Karpas-422 (cell line): Measurements from ENCODE around the gene PTPN12. TPM values are rescaled to one million over a fixed set of nuclear protein-coding genes. Genes with fewer than 3 reads are reported as not detected.
"Not testable (repeated sequence)": the region's sequence is repeated elsewhere in the genome, so short reads cannot be mapped to it uniquely, and the experiment has no call there.

Source experiments
- DNase-seq: peaks from one replicate; pipeline ENCODE4 v3.0.0-alpha.2; 2015
- H2AFZ ChIP-seq: fragments of 200-600 bp; sonication (generic); 2 replicates; pipeline ENCODE4 v1.6.1; 2014; ENCODE audit warnings: antibody characterized with exemption, low read length, mixed read lengths
- H3K27ac ChIP-seq: fragments of 200-600 bp; sonication (generic); 2 replicates; pipeline ENCODE4 v1.5.1; 2014; ENCODE audit warnings: mild to moderate bottlenecking, low read length, moderate library complexity
- H3K27me3 ChIP-seq: fragments of 200-600 bp; sonication (generic); 2 replicates; pipeline ENCODE4 v1.6.1; 2014; ENCODE audit warnings: low read length, mixed read lengths
- H3K36me3 ChIP-seq: fragments of 200-600 bp; sonication (generic); 2 replicates; pipeline ENCODE4 v1.6.1; 2014; ENCODE audit warnings: low read length, mixed read lengths; ENCODE audit not compliant: insufficient read depth
- H3K4me1 ChIP-seq: fragments of 200-600 bp; sonication (generic); 2 replicates; pipeline ENCODE4 v1.6.1; 2014; ENCODE audit warnings: mild to moderate bottlenecking, low read length, mixed read lengths
- H3K4me2 ChIP-seq: fragments of 200-600 bp; sonication (generic); 2 replicates; pipeline ENCODE4 v1.6.1; 2014; ENCODE audit warnings: low read length, low read depth, mild to moderate bottlenecking; ENCODE audit not compliant: poor library complexity, severe bottlenecking
- H3K4me3 ChIP-seq: fragments of 200-600 bp; sonication (generic); 2 replicates; pipeline ENCODE4 v1.5.1; 2014; ENCODE audit warnings: mild to moderate bottlenecking, antibody characterized with exemption, low read length, mixed read lengths
- H3K79me2 ChIP-seq: fragments of 200-600 bp; sonication (generic); 2 replicates; pipeline ENCODE4 v1.6.1; 2014; ENCODE audit warnings: mild to moderate bottlenecking, low read length, mixed read lengths
- H3K9ac ChIP-seq: fragments of 200-600 bp; sonication (generic); 2 replicates; pipeline ENCODE4 v1.6.0; 2014; ENCODE audit warnings: low read length
- H3K9me2 ChIP-seq: fragments of 200-600 bp; sonication (generic), shearing (Covaris generic); replicated peaks from 2 replicates; pipeline ENCODE4 v1.6.0; 2014; ENCODE audit warnings: mild to moderate bottlenecking, low read length, moderate library complexity; ENCODE audit not compliant: insufficient read depth
- H3K9me3 ChIP-seq: fragments of 300-700, 200-600 bp; sonication (generic); 2 replicates; pipeline ENCODE4 v1.6.1; 2014; ENCODE audit warnings: low read length, mixed read lengths
- H4K20me1 ChIP-seq: fragments of 200-600 bp; sonication (generic); 2 replicates; pipeline ENCODE4 v1.6.1; 2014; ENCODE audit warnings: mild to moderate bottlenecking, antibody characterized with exemption, low read length, low read depth; ENCODE audit not compliant: insufficient read depth
- total RNA-seq: library from RNA; depleted of rRNA; stranded (reverse); fragments of >200 nt; shearing (Covaris generic); gene quantifications from 2 replicates; pipeline ENCODE4 v1.2.3, GENCODE V29; 2014; ENCODE audit warnings: low replicate concordance

Gene PTPN12
- total RNA-seq, 1 experiment from 2014 or later = 17.1 TPM

DNA sequence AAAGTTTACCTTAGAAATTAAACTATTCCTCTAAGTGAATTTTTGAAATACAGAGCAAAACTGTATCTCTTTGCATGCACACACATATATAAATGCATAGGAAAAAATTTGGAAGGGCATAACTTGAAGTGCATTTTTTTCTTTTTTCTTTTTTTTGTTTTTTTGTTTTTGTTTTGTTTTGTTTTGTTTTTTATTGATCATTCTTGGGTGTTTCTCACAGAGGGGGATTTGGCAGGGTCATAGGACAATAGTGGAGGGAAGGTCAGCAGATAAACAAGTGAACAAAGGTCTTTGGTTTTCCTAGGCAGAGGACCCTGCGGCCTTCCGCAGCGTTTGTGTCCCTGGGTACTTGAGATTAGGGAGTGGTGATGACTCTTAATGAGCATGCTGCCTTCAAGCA lies 4.4 kb upstream of the PTPN12 start:
- H3K27ac ChIP-seq, H3K27me3 ChIP-seq, H4K20me1 ChIP-seq, H3K9me3 ChIP-seq, H3K9me2 ChIP-seq, H3K4me2 ChIP-seq, H3K79me2 ChIP-seq, H3K9ac ChIP-seq, H3K4me3 ChIP-seq, H2AFZ ChIP-seq, H3K36me3 ChIP-seq: not testable (repeated sequence)
- DNase-seq = peak; percentile 7
- H3K4me1 ChIP-seq = peaks cover 14% of the 10 kb centered on the region

DNA sequence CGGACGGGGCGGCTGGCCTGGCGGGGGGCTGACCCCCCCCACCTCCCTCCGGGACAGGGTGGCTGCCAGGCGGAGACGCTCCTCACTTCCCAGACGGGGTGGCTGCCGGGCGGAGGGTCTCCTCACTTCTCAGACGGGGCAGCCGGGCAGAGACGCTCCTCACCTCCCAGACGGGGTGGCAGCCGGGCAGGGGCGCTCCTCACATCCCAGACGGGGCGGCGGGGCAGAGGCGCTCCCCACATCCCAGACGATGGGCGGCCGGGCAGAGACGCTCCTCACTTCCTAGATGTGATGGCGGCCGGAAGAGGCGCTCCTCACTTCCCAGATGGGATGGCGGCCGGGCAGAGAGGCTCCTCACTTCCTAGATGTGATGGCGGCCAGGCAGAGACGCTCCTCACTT lies 3.0 kb upstream of the PTPN12 start:
- H4K20me1 ChIP-seq, H3K36me3 ChIP-seq, H3K4me2 ChIP-seq, H3K27ac ChIP-seq, H2AFZ ChIP-seq, H3K79me2 ChIP-seq, H3K9me3 ChIP-seq, DNase-seq, H3K9me2 ChIP-seq, H3K27me3 ChIP-seq, H3K9ac ChIP-seq, H3K4me3 ChIP-seq: not testable (repeated sequence)
- peaks cover 20% of the 10 kb centered on the region for H3K4me1 ChIP-seq

DNA sequence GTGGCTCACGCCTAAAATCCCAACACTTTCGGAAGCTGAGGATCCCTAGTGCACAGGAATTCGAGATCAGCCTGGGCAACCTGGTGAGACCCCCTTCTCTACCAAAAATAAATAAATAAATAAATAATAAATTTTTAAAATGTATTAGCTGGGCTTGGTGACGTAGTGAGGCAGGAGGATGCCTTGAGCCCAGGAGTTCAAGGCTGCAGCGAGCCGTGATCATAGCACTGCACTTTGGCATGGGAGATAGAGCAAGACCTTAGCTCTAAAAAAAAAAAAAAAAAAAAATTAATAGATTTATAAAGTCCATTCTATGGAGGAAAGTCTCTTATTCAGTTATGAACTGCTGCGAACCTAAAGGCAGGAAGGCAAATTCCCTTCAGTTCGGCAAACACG lies 1.1 kb upstream of the PTPN12 start:
- Histone ChIP-seq H3K4me1 (peaks cover 10% of the 10 kb centered on the region), H3K27ac (no peak overlapping the region), H3K9me3 (no peaks in the 10 kb centered on the region), H4K20me1 (0 out of 2 replicates have a peak, but pooled peaks cover 5% of the 10 kb centered on the region), H3K9ac (peak overlapping the region; percentile 86), H3K36me3 (no peaks in the 10 kb centered on the region), H2AFZ (peak overlapping the region; percentile 97; the same call in 1 of the 2 replicates), H3K27me3 (no peaks in the 10 kb centered on the region), H3K79me2 (no peaks in the 10 kb centered on the region), H3K4me2 (peak overlapping the region; percentile 84), H3K4me3 (peak overlapping the region; percentile 97), H3K9me2 (no peaks in the 10 kb centered on the region)
- no peak for DNase-seq

- Histone ChIP-seq H3K9me2 (no peaks in the 10 kb centered on the region), H3K4me2 (peak overlapping the region; percentile 84), H3K4me3 (peak overlapping the region; percentile 97), H3K27me3 (no peaks in the 10 kb centered on the region), H3K9me3 (no peaks in the 10 kb centered on the region), H3K4me1 (peaks cover 10% of the 10 kb centered on the region), H3K79me2 (no peaks in the 10 kb centered on the region), H4K20me1 (0 out of 2 replicates have a peak, but pooled peaks cover 9% of the 10 kb centered on the region), H3K36me3 (no peaks in the 10 kb centered on the region), H3K27ac (no peak overlapping the region), H2AFZ (peak overlapping the region; percentile 97; the same call in 1 of the 2 replicates), H3K9ac (peak overlapping the region; percentile 86)
- DNase-seq = peak; percentile 98
Measured at GRCh38 chr7:77536413-77537135, 521 bp upstream of the PTPN12 start.

- H3K27ac ChIP-seq = no peak overlapping the region
- peak overlapping the region; percentile 97 for H3K4me3 ChIP-seq
Measured at GRCh38 chr7:77537778-77538280, 734 bp downstream of the PTPN12 start.

DNA sequence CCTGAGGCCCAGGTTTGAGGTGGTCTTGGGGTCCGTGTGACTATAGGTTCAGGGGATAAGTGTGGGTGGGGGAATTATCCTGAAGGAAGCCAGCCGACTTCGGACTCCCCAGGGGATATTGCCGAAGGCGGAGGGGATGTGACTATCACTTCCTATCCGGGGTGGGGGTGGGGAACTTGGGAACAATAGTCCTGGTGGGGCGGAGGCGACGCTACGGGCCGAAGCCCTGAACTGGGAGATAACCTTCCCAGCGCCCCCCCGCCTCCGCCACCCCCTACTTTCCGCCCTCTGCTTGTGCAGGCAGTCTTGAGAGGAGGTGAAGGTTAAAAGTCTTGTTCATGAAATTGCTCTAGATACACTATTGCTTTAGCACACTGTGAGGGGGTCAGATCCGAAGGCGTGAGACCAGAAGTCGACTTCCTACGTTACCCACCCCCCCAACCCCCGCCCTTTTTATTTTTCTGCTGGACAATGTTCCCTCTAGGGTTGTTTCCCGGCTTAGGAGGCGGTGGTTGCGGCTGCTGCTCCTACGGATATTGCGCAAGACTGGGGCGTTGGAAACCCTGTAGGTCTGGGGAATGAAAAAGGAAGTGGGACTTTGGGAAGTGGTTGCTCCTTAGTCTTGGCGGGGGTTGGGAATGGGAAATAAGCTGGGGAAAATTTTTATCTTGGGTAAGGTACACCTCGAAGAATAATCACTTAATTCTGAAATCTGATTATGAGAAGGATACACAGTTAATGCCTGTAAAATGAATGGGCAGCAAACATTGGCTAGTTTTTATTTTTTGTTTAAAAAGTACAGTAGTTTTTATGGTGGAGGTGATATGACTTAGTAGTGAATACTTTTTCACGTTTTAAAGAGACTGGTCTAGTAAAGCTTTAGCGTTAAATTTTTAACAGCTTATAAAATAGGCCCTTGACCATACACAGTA lies 1.5 kb downstream of the PTPN12 start:
- peak overlapping the region; percentile 74 for H3K9ac ChIP-seq
- no peak overlapping the region for H3K27ac ChIP-seq
- no peaks in the 10 kb centered on the region for H3K27me3 ChIP-seq
- H3K79me2 ChIP-seq = no peaks in the 10 kb centered on the region
- peak; percentile 43 for DNase-seq
- peak overlapping the region; percentile 98 for H3K4me2 ChIP-seq
- H2AFZ ChIP-seq = peak overlapping the region; percentile 84; the same call in 1 of the 2 replicates
- no peaks in the 10 kb centered on the region for H3K9me2 ChIP-seq
- H3K36me3 ChIP-seq = no peaks in the 10 kb centered on the region
- H4K20me1 ChIP-seq = peaks cover 14% of the 10 kb centered on the region; the same call in 1 of the 2 replicates
- peak overlapping the region; percentile 97 for H3K4me3 ChIP-seq
- H3K9me3 ChIP-seq = no peaks in the 10 kb centered on the region
- peaks cover 10% of the 10 kb centered on the region for H3K4me1 ChIP-seq

More at GRCh38 chr7:77537778-77538280, 734 bp downstream of the PTPN12 start:
- H3K36me3 ChIP-seq = no peaks in the 10 kb centered on the region
- H3K27me3 ChIP-seq = no peaks in the 10 kb centered on the region
- H3K4me2 ChIP-seq = peak overlapping the region; percentile 98
- no peaks in the 10 kb centered on the region for H3K79me2 ChIP-seq
- H3K9me3 ChIP-seq = no peaks in the 10 kb centered on the region
- peaks cover 14% of the 10 kb centered on the region; the same call in 1 of the 2 replicates for H4K20me1 ChIP-seq
- peak overlapping the region; percentile 84; the same call in 1 of the 2 replicates for H2AFZ ChIP-seq
- peaks cover 10% of the 10 kb centered on the region for H3K4me1 ChIP-seq
- DNase-seq = peak; percentile 62
- H3K9me2 ChIP-seq = no peaks in the 10 kb centered on the region
- peak overlapping the region; percentile 74 for H3K9ac ChIP-seq

DNA sequence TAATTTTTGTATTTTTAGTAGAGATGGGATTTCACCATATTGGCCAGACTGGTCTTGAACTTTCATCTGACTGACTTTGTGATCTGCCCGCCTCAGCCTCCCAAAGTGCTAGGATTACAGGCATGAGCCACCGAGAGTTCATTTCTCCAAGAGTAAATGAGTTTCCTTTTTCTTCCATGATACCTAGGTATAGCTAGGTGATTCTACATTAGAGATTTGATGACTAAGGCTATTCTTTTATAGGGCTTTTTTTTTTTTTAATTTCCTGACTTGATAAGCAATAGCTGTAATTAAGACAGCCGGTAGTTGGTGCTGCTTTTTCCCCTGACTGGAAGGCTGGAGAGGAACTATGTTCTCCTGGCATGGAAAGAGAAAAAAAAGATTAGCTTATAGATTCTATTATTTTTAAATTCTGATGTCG lies 3.3 kb downstream of the PTPN12 start:
- Histone ChIP-seq H3K4me3 (no peak overlapping the region), H3K9me2 (no peaks in the 10 kb centered on the region)

DNA sequence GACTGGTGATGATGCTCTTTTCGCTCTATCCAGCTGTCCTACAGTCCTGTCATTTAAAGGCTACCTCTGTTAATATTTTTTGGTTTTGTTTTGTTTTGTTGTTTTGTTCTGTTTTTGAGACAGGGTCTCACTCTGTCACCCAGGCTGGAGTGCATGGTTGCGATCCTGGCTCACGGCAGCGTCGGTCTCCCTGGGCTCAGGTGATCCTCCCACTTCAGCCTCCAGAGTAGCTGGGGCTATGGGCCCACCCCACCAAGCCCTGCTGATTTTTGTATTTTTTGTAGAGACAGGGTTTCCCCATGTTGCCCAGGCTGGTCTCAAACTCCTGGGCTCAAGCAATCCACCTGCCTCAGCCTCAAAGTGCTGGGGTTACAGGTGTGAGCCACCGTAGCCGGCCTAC lies 3.9 kb downstream of the PTPN12 start:
- H2AFZ ChIP-seq, H3K9me2 ChIP-seq, H3K79me2 ChIP-seq, H3K27ac ChIP-seq, H3K27me3 ChIP-seq, H3K36me3 ChIP-seq, H3K4me2 ChIP-seq, H3K4me1 ChIP-seq, H3K9ac ChIP-seq, H3K9me3 ChIP-seq, H3K4me3 ChIP-seq: not testable (repeated sequence)
- peak; percentile 29 for DNase-seq
- H4K20me1 ChIP-seq = peaks cover 18% of the 10 kb centered on the region; the same call in 1 of the 2 replicates

More for the DNA sequence above, 3.3 kb downstream of the PTPN12 start:
- peak; percentile 34 for DNase-seq
- Histone ChIP-seq H3K79me2 (no peaks in the 10 kb centered on the region), H3K27ac (no peak overlapping the region), H2AFZ (no peak overlapping the region), H3K36me3 (no peaks in the 10 kb centered on the region), H3K27me3 (no peaks in the 10 kb centered on the region), H3K9ac (no peak overlapping the region), H3K4me1 (peaks cover 10% of the 10 kb centered on the region), H3K9me3 (no peaks in the 10 kb centered on the region), H3K4me2 (no peak overlapping the region), H4K20me1 (peaks cover 18% of the 10 kb centered on the region; the same call in 1 of the 2 replicates)
